K562 (cell line): Measurements from ENCODE around the gene PIK3CG. TPM values are rescaled to one million over a fixed set of nuclear protein-coding genes. Genes with fewer than 3 reads are reported as not detected.
A peak's percentile ranks its signal among the peaks of the same experiment; 100 is the strongest.

Experiments used
- DNMT1 ChIP-seq: fragments of 450-650 bp; IDR thresholded peaks from 2 replicates; pipeline ENCODE4 v1.6.1; 2016; ENCODE audit warnings: antibody characterized with exemption, mild to moderate bottlenecking
- EP300 ChIP-seq: IDR thresholded peaks from 2 replicates; pipeline ENCODE4 v1.6.1; 2012; ENCODE audit warnings: low read length, improper control_type of control experiment
- HSF4 ChIP-seq: fragments of 250-450 bp; sonication (Bioruptor Pico); IDR thresholded peaks from 2 replicates; pipeline ENCODE4 v2.1.2; 2022; ENCODE audit warnings: mild to moderate bottlenecking, moderate library complexity, borderline replicate concordance
- MCM2 ChIP-seq: fragments of 450-650 bp; IDR thresholded peaks from 2 replicates; pipeline ENCODE4 v1.6.1; 2017; ENCODE audit warnings: low read depth, mild to moderate bottlenecking
- MYNN ChIP-seq, 2 experiments: sonication (generic); formaldehyde crosslinking in 1 of 2; IDR thresholded peaks; 2 replicates each; pipeline versions ENCODE4 v1.5.0 to v1.6.1; 2016 to 2020; ENCODE audit warnings: antibody characterized with exemption in 1 of 2, missing genetic modification reagents in 1 of 2
- NCOA1 ChIP-seq: fragments of 450-650 bp; IDR thresholded peaks from 2 replicates; pipeline ENCODE4 v1.6.1; 2016; ENCODE audit warnings: low read depth
- NCOA4 ChIP-seq: fragments of 450-650 bp; IDR thresholded peaks from 2 replicates; pipeline ENCODE4 v1.6.1; 2018; ENCODE audit warnings: mild to moderate bottlenecking; ENCODE audit not compliant: partially characterized antibody
- NCOR1 ChIP-seq: fragments of 450-650 bp; IDR thresholded peaks from 2 replicates; pipeline ENCODE4 v1.6.1; 2016; ENCODE audit warnings: mild to moderate bottlenecking, moderate library complexity
- POLR3A ChIP-seq: IDR thresholded peaks from 2 replicates; pipeline ENCODE4 v1.6.1; 2011; ENCODE audit warnings: borderline replicate concordance, mild to moderate bottlenecking, moderate library complexity; ENCODE audit not compliant: insufficient read length, insufficient read depth; ENCODE audit errors: extremely low read depth
- TAL1 ChIP-seq: fragments of 450-650 bp; IDR thresholded peaks from 2 replicates; pipeline ENCODE4 v1.6.1; 2016; ENCODE audit warnings: mild to moderate bottlenecking
- ZNF311 ChIP-seq: fragments of 250-450 bp; sonication (Bioruptor Pico); IDR thresholded peaks from 2 replicates; pipeline ENCODE4 v1.4.0; 2020; ENCODE audit warnings: mild to moderate bottlenecking, moderate library complexity
- ZNF318 ChIP-seq, 2 experiments: fragments of 450-650 bp; IDR thresholded peaks; 2 replicates each; pipeline ENCODE4 v1.6.1; 2016; ENCODE audit warnings: mild to moderate bottlenecking in 2 of 2, borderline replicate concordance in 1 of 2, low read depth in 1 of 2, moderate library complexity in 1 of 2
- polyA plus RNA-seq, 8 experiments: library from polyadenylated mRNA; depleted of rRNA in 4 of 8; stranded (reverse) in 5 of 8; unstranded in 3 of 8; fragments of >200 nt; fragmentation: Nextera tagmentation in 2 of 8; fragmentation: Illumina TruSeq in 1 of 8; extraction: Ambion mirVana in 2 of 8; extraction: Trizol in 1 of 8; gene quantifications; 2 replicates each; pipeline versions ENCODE4 v1.2.1 to v1.2.3, GENCODE V29; 2011 to 2014; ENCODE audit warnings: inconsistent platforms in 1 of 8, missing spikeins in 1 of 8
- total RNA-seq, 7 experiments: library from RNA; depleted of rRNA in 6 of 7; stranded (reverse); fragments of >200 nt in 6 of 7; fragmentation: Illumina TruSeq in 2 of 7; extraction: Trizol in 2 of 7; gene quantifications; 2 replicates each; pipeline versions ENCODE4 v1.2.1 to v1.2.3, GENCODE V29; 2011 to 2021; ENCODE audit warnings: low replicate concordance in 1 of 7
- TF ChIP-seq, protein P1 (sequence below): fragments of 450-650 bp; IDR thresholded peaks from 2 replicates; pipeline ENCODE4 v1.6.1; 2016; ENCODE audit warnings: low read depth

PIK3CG gene
- total and polyA plus RNA-seq, 9 of the 15 experiments (the other 6 are each of a cell fraction or from before 2014, with no cell fraction given), result 5.3 to 42.5 (median 29.0) TPM

DNA sequence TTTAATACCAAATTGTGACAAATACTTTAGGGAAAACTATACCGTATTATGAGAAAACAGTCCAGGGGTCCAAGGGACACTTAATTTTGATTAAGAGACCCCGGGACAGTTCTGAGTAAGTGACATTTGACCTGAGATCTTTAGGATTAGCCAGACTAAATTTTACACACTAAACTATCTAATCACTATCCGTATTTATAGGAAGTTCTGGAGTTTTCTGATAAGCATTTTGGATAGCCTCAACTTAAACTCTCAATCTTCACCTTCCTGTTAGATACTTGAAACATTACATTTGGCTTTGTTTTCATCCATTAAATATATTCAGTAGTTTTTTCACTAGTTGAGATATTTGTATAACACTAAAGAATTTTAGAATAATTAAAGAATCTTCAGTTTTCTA, 5.4 kb downstream of the PIK3CG start (continued):
- TF ChIP-seq, protein P1, sequence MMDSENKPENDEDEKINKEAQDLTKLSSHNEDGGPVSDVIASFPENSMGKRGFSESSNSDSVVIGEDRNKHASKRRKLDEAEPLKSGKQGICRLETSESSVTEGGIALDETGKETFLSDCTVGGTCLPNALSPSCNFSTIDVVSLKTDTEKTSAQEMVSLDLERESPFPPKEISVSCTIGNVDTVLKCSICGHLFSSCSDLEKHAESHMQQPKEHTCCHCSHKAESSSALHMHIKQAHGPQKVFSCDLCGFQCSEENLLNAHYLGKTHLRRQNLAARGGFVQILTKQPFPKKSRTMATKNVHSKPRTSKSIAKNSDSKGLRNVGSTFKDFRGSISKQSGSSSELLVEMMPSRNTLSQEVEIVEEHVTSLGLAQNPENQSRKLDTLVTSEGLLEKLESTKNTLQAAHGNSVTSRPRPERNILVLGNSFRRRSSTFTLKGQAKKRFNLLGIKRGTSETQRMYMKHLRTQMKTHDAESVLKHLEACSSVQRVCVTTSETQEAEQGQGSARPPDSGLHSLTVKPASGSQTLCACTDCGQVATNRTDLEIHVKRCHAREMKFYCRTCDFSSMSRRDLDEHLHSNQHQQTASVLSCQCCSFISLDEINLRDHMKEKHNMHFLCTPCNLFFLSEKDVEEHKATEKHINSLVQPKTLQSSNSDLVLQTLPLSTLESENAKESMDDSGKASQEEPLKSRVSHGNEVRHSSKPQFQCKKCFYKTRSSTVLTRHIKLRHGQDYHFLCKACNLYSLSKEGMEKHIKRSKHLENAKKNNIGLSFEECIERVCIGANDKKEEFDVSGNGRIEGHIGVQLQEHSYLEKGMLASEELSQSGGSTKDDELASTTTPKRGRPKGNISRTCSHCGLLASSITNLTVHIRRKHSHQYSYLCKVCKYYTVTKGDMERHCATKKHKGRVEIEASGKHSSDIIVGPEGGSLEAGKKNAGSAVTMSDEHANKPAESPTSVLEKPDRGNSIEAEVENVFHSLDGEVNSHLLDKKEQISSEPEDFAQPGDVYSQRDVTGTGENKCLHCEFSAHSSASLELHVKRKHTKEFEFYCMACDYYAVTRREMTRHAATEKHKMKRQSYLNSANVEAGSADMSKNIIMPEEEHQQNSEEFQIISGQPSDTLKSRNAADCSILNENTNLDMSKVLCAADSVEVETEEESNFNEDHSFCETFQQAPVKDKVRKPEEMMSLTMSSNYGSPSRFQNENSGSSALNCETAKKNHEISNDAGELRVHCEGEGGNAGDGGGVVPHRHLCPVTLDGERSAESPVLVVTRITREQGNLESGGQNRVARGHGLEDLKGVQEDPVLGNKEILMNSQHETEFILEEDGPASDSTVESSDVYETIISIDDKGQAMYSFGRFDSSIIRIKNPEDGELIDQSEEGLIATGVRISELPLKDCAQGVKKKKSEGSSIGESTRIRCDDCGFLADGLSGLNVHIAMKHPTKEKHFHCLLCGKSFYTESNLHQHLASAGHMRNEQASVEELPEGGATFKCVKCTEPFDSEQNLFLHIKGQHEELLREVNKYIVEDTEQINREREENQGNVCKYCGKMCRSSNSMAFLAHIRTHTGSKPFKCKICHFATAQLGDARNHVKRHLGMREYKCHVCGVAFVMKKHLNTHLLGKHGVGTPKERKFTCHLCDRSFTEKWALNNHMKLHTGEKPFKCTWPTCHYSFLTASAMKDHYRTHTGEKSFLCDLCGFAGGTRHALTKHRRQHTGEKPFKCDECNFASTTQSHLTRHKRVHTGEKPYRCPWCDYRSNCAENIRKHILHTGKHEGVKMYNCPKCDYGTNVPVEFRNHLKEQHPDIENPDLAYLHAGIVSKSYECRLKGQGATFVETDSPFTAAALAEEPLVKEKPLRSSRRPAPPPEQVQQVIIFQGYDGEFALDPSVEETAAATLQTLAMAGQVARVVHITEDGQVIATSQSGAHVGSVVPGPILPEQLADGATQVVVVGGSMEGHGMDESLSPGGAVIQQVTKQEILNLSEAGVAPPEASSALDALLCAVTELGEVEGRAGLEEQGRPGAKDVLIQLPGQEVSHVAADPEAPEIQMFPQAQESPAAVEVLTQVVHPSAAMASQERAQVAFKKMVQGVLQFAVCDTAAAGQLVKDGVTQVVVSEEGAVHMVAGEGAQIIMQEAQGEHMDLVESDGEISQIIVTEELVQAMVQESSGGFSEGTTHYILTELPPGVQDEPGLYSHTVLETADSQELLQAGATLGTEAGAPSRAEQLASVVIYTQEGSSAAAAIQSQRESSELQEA, result no peak
- TF ChIP-seq NCOA4 (no peak), DNMT1 (no peak), ZNF311 (CRISPR knock-in tag) (no peak), NCOA1 (no peak), TAL1 (peak; percentile 41; the same call in 1 of the 2 replicates), EP300 (peak; percentile 61; the same call in 1 of the 2 replicates), MCM2 (no peak), MYNN (IDR thresholded peaks at IDR 0.05) (no peak), MYNN (CRISPR knock-in tag; IDR thresholded peaks at IDR 0.05) (no peak), POLR3A (no peak), HSF4 (CRISPR knock-in tag) (no peak), NCOR1 (peak; percentile 44; the same call in 1 of the 2 replicates), ZNF318 (IDR thresholded peaks at IDR 0.05; ENCODE audit: borderline replicate concordance in 1 of 2, low read depth in 1 of 2) (0 out of 4 replicates have a peak, but pooled peaks of 1 of the 2 experiments have one; percentile 79)
